ENCODE data around the gene ZFP36L2.

GRCh38 chr2:43202289-43202688 is 24.1 kb downstream of the ZFP36L2 start:
- TF ChIP-seq EZH2 (IDR thresholded peaks at IDR 0.05; ENCODE audit: insufficient read depth, poor library complexity, severe bottlenecking) (no peak), EZH2phosphoT487 (IDR thresholded peaks at IDR 0.05; ENCODE audit: insufficient read depth, low read depth) (no peak)

All from GM23248 (cell line).